Testis (tissue), 2 donors: ENCODE results near the gene SPACDR.

Source experiments
- POLR2A ChIP-seq: fragments of 450-650 bp; IDR thresholded peaks from one replicate; pipeline ENCODE4 v1.6.1; 2017; ENCODE audit warnings: antibody characterized with exemption, mild to moderate bottlenecking, moderate library complexity
- TF ChIP-seq, protein P1 (sequence below), 3 experiments: fragments of 450-650 bp in 2 of 3; fragments of 200-600 bp in 1 of 3; sonication (generic) in 1 of 3; IDR thresholded peaks; one replicate each; pipeline ENCODE4 v1.5.1; 2016 to 2019; ENCODE audit warnings: antibody characterized with exemption in 3 of 3, mild to moderate bottlenecking in 2 of 3, moderate library complexity in 1 of 3

DNA sequence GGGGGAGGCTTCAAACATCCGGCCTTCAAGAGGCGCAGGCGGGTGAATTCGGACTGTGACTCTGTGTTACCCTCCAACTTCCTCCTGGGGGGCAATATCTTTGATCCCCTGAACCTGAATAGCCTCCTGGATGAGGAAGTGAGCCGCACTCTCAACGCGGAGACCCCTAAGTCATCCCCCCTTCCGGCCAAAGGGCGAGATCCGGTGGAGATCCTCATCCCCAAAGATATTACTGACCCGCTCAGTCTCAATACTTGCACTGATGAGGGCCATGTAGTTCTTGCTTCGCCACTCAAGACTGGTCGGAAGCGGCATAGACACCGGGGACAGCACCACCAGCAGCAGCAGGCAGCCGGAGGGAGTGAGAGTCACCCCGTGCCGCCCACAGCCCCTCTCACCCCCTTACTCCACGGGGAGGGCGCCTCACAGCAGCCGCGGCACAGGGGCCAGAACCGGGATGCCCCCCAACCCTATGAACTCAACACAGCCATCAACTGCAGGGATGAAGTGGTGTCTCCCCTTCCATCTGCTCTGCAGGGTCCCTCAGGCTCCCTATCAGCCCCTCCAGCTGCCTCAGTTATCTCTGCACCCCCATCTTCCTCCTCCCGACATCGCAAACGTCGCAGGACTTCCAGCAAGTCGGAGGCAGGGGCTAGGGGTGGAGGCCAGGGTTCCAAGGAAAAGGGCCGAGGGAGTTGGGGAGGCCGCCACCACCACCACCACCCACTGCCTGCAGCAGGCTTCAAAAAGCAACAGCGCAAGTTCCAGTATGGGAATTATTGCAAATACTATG is 33.4 kb downstream of the SPACDR start:
- TF ChIP-seq, protein P1, sequence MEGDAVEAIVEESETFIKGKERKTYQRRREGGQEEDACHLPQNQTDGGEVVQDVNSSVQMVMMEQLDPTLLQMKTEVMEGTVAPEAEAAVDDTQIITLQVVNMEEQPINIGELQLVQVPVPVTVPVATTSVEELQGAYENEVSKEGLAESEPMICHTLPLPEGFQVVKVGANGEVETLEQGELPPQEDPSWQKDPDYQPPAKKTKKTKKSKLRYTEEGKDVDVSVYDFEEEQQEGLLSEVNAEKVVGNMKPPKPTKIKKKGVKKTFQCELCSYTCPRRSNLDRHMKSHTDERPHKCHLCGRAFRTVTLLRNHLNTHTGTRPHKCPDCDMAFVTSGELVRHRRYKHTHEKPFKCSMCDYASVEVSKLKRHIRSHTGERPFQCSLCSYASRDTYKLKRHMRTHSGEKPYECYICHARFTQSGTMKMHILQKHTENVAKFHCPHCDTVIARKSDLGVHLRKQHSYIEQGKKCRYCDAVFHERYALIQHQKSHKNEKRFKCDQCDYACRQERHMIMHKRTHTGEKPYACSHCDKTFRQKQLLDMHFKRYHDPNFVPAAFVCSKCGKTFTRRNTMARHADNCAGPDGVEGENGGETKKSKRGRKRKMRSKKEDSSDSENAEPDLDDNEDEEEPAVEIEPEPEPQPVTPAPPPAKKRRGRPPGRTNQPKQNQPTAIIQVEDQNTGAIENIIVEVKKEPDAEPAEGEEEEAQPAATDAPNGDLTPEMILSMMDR (IDR thresholded peaks at IDR 0.05) = no peak
- TF ChIP-seq POLR2A = no peak
